Kidney (tissue), 14 donors: ENCODE data around the gene INTS3. TPM values are rescaled to one million over a fixed set of nuclear protein-coding genes. Genes with fewer than 3 reads are reported as not detected.

Source experiments
- DNase-seq, 5 donors: peaks; one replicate each; pipeline ENCODE4 v3.0.0-alpha.2; 2013 to 2020
- FAIRE-seq: peaks from 2 replicates; lab custom pipeline; 2012; peaks lifted over from hg19 to GRCh38; lab: Jason Lieb, UNC
- H3K27ac ChIP-seq, 2 donors: one replicate each; pipeline ENCODE4 v1.7.0; 2013; ENCODE audit warnings: low read depth in 2 of 2, low read length in 2 of 2, inconsistent platforms in 1 of 2
- H3K27me3 ChIP-seq: one replicate; pipeline ENCODE4 v1.7.1; 2013; ENCODE audit warnings: low read length, inconsistent platforms; ENCODE audit not compliant: control insufficient read depth, insufficient read depth
- H3K36me3 ChIP-seq, 3 donors: one replicate each; pipeline versions ENCODE4 v1.7.0 to v1.7.1; 2013; ENCODE audit warnings: low read length in 3 of 3, control low read depth in 1 of 3, inconsistent platforms in 1 of 3; ENCODE audit not compliant: insufficient read depth in 3 of 3, control insufficient read depth in 2 of 3
- H3K4me1 ChIP-seq, 3 donors: one replicate each; pipeline versions ENCODE4 v1.7.0 to v1.7.1; 2013; ENCODE audit warnings: low read length in 3 of 3, inconsistent platforms in 1 of 3, low read depth in 1 of 3; ENCODE audit not compliant: control insufficient read depth in 2 of 3, insufficient read depth in 2 of 3
- H3K4me3 ChIP-seq, 3 donors: one replicate each; pipeline versions ENCODE4 v1.7.0 to v1.8.1; 2013; ENCODE audit warnings: low read length in 3 of 3, control low read depth in 1 of 3, inconsistent platforms in 1 of 3
- H3K9ac ChIP-seq, 3 donors: one replicate each; pipeline versions ENCODE4 v1.7.0 to v1.7.1; 2013; ENCODE audit warnings: low read length in 3 of 3, control low read depth in 1 of 3, inconsistent platforms in 1 of 3
- H3K9me3 ChIP-seq, 3 donors: one replicate each; pipeline versions ENCODE4 v1.7.0 to v1.7.1; 2013; ENCODE audit warnings: low read length in 3 of 3, control low read depth in 1 of 3, inconsistent platforms in 1 of 3; ENCODE audit not compliant: control insufficient read depth in 2 of 3, insufficient read depth in 1 of 3
- CTCF ChIP-seq: IDR thresholded peaks from 3 replicates; pipeline ENCODE4 v1.5.1; 2012; ENCODE audit warnings: mild to moderate bottlenecking, moderate library complexity, borderline replicate concordance; ENCODE audit not compliant: insufficient read depth; ENCODE audit errors: extremely low read depth
- intact Hi-C: fragments of 100-400 bp; cut with DNase I; formaldehyde crosslinking; loops from one replicate; pipeline ENCODE4 v1.11.1; 2022
- polyA plus RNA-seq: library from polyadenylated mRNA; stranded (reverse); fragments of 350-450 nt; fragmentation: Illumina TruSeq; extraction: RNeasy Lipid Tissue Mini Kit (QIAGEN cat#74804); gene quantifications from one replicate; pipeline ENCODE4 v1.2.3, GENCODE V29; 2014; ENCODE audit warnings: low read depth, low replicate concordance; ENCODE audit not compliant: insufficient read depth
- total RNA-seq: library from RNA; stranded (reverse); fragmentation: NEBNext Ultra II Directional; extraction: Animal tissue kit (Norgen Biotek cat#: 25700); gene quantifications from one replicate; pipeline ENCODE4 v1.2.1, GENCODE V29; 2021
- donor health status: control.
- donor health status: control.
- donor health status: control.
- donor health status: control.
- donor health status: control.
- donor health status: DM: yes; HTN: yes; CAD: no.
- donor health status: Normal renal cell carcinoma (clear cell type).

Gene INTS3
- total and polyA plus RNA-seq, 2 donors from 2014 or later = 42.7 to 74.8 TPM

- DNase-seq = peak; percentile 70 to 95 (median 82)
- Histone ChIP-seq H3K4me1 (peaks cover 4 to 6% (median 5%) of the 10 kb centered on the region in 3 donors), H3K27ac (peak overlapping the region; percentile 93 to 94), H3K9ac (peak overlapping the region in 1 of 3 donors; percentile 46), H3K4me3 (peak overlapping the region in 1 of 3 donors; percentile 12), H3K36me3 (no peaks in the 10 kb centered on the region), H3K9me3 (no peaks in the 10 kb centered on the region), H3K27me3 (no peaks in the 10 kb centered on the region)
- no peak for TF ChIP-seq CTCF
- no peak for FAIRE-seq
- intact Hi-C loops = no loop called here
Measured at GRCh38 chr1:153698020-153698922, 29.6 kb upstream of the INTS3 start.

GRCh38 chr1:153698923-153699714, 28.7 kb upstream of the INTS3 start:
- no peak for TF ChIP-seq CTCF
- intact Hi-C loops = no loop called here
- no peak overlapping the region for H3K4me3 ChIP-seq
- H3K4me1 ChIP-seq = peaks cover 4 to 6% (median 5%) of the 10 kb centered on the region in 3 donors
- no peaks in the 10 kb centered on the region for H3K27me3 ChIP-seq
- H3K9me3 ChIP-seq = no peaks in the 10 kb centered on the region
- DNase-seq (peak in 2 of 5 donors; percentile 9 to 54), FAIRE-seq (no peak)
- no peaks in the 10 kb centered on the region for H3K36me3 ChIP-seq
- peak overlapping the region in 1 of 3 donors; percentile 6 for H3K9ac ChIP-seq
- H3K27ac ChIP-seq = peak overlapping the region; percentile 68 to 78

- H3K27ac ChIP-seq = no peak overlapping the region
- intact Hi-C loops = no loop called here
Measured at GRCh38 chr1:153699768-153700167, 28.1 kb upstream of the INTS3 start.

More at GRCh38 chr1:153699768-153700167, 28.1 kb upstream of the INTS3 start:
- Histone ChIP-seq H3K27me3 (no peaks in the 10 kb centered on the region), H3K36me3 (no peaks in the 10 kb centered on the region), H3K9me3 (no peaks in the 10 kb centered on the region), H3K4me1 (peaks cover 4 to 6% (median 5%) of the 10 kb centered on the region in 3 donors), H3K4me3 (no peak overlapping the region), H3K9ac (no peak overlapping the region)
- FAIRE-seq (no peak), DNase-seq (no peak)
- TF ChIP-seq CTCF = no peak
